Activated naive CD8-positive, alpha-beta T cell treated with anti-CD3 and anti-CD28 coated beads for 36 hours (primary cell): Measurements from ENCODE around the gene FAM81B. TPM values are rescaled to one million over a fixed set of nuclear protein-coding genes. Genes with fewer than 3 reads are reported as not detected.

Experiments used
- DNase-seq: peaks from one replicate; pipeline ENCODE4 v3.0.0; 2021
- H3K27ac Mint-ChIP-seq: one replicate; pipeline ENCODE4 v1.8.0; 2022; ENCODE audit warnings: mild to moderate bottlenecking, moderate library complexity, mixed read lengths
- H3K27me3 Mint-ChIP-seq: one replicate; pipeline ENCODE4 v1.8.0; 2022; ENCODE audit warnings: mild to moderate bottlenecking, mixed read lengths
- H3K36me3 Mint-ChIP-seq: one replicate; pipeline ENCODE4 v1.8.0; 2021; ENCODE audit warnings: mild to moderate bottlenecking, mixed read lengths
- H3K4me1 Mint-ChIP-seq: one replicate; pipeline ENCODE4 v1.8.0; 2021; ENCODE audit warnings: mixed read lengths
- H3K4me3 Mint-ChIP-seq: one replicate; pipeline ENCODE4 v1.8.0; 2022; ENCODE audit warnings: mild to moderate bottlenecking, moderate library complexity, mixed read lengths
- H3K9me3 Mint-ChIP-seq: one replicate; pipeline ENCODE4 v1.8.0; 2022; ENCODE audit warnings: mixed read lengths
- total RNA-seq, 2 experiments: library from RNA; stranded (reverse); gene quantifications; one replicate each; pipeline ENCODE4 v1.2.3, GENCODE V29; 2021

Gene FAM81B
- total RNA-seq, 2 experiments from 2014 or later: not detected

GRCh38 chr5:95426227-95426626 is 35.1 kb downstream of the FAM81B start:
- Mint-ChIP-seq H3K27ac (no peak overlapping the region), H3K27me3 (no peaks in the 10 kb centered on the region), H3K9me3 (no peaks in the 10 kb centered on the region), H3K4me1 (no peaks in the 10 kb centered on the region), H3K4me3 (no peak overlapping the region), H3K36me3 (no peaks in the 10 kb centered on the region)
- no peak for DNase-seq

- Mint-ChIP-seq H3K27me3 (no peaks in the 10 kb centered on the region), H3K27ac (no peak overlapping the region), H3K9me3 (peaks cover 7% of the 10 kb centered on the region), H3K4me1 (no peaks in the 10 kb centered on the region), H3K36me3 (no peaks in the 10 kb centered on the region), H3K4me3 (no peak overlapping the region)
- no peak for DNase-seq
Measured at GRCh38 chr5:95432779-95433178, 41.6 kb downstream of the FAM81B start.

- peaks cover 8% of the 10 kb centered on the region for H3K27me3 Mint-ChIP-seq
- H3K4me1 Mint-ChIP-seq: no peaks in the 10 kb centered on the region
- H3K4me3 Mint-ChIP-seq: no peak overlapping the region
- peaks cover 2% of the 10 kb centered on the region for H3K36me3 Mint-ChIP-seq
- H3K27ac Mint-ChIP-seq: no peak overlapping the region
- H3K9me3 Mint-ChIP-seq: no peaks in the 10 kb centered on the region
- DNase-seq: no peak
Measured at GRCh38 chr5:95439801-95440493, 48.8 kb downstream of the FAM81B start.

DNA sequence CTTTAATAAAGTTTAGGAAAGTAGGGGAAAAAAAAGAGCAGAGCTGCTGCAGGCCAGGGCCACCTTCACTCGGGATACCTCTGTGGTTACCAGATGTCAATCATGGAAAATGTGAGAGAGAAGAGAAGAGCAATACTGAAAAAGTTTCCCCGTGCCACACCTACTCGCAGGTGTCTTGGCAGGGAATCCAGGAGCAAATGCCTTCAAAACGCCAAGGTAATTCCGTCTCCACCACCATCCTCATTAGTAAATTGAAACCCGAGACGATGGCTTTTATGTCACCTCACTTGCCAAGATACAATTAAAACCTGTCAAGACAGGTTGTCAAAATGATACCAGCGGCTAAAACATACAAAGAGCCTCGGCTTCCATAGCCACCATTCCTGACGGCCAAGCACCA is 49.7 kb downstream of the FAM81B start:
- Mint-ChIP-seq H3K9me3 (no peaks in the 10 kb centered on the region), H3K4me3 (no peak overlapping the region), H3K4me1 (no peaks in the 10 kb centered on the region), H3K27ac (no peak overlapping the region), H3K27me3 (peaks cover 12% of the 10 kb centered on the region), H3K36me3 (peaks cover 2% of the 10 kb centered on the region)
- no peak for DNase-seq

GRCh38 chr5:95441636-95442035 is 50.5 kb downstream of the FAM81B start:
- DNase-seq: no peak
- H3K9me3 Mint-ChIP-seq: no peaks in the 10 kb centered on the region
- peaks cover 12% of the 10 kb centered on the region for H3K27me3 Mint-ChIP-seq
- H3K36me3 Mint-ChIP-seq: peaks cover 2% of the 10 kb centered on the region
- H3K27ac Mint-ChIP-seq: no peak overlapping the region
- no peaks in the 10 kb centered on the region for H3K4me1 Mint-ChIP-seq
- H3K4me3 Mint-ChIP-seq: no peak overlapping the region

GRCh38 chr5:95445442-95445841 is 54.3 kb downstream of the FAM81B start:
- no peaks in the 10 kb centered on the region for H3K9me3 Mint-ChIP-seq
- no peaks in the 10 kb centered on the region for H3K4me1 Mint-ChIP-seq
- H3K4me3 Mint-ChIP-seq: no peak overlapping the region
- H3K27ac Mint-ChIP-seq: no peak overlapping the region
- peaks cover 12% of the 10 kb centered on the region for H3K27me3 Mint-ChIP-seq
- no peak for DNase-seq
- H3K36me3 Mint-ChIP-seq: peaks cover 2% of the 10 kb centered on the region

DNA sequence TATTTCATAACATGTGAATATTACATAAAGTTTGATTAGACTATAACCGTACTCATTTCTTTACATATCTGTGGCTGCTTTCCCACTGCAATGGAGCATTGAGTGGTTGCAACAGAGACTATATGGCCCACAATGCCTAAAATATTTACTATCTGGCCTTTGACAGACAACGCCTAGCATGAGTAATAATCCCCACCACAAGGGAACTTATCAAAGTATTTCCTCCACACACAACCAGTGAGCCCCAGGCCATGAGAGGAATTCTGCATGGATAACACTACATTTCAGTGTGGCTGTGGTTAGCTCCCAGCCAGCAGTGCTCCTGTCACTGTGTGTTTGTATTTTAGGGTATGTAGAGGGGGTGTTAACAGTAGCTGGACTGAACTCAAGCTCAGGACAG is 54.8 kb downstream of the FAM81B start:
- Mint-ChIP-seq H3K9me3 (no peaks in the 10 kb centered on the region), H3K27me3 (peaks cover 11% of the 10 kb centered on the region), H3K4me1 (no peaks in the 10 kb centered on the region), H3K27ac (no peak overlapping the region), H3K36me3 (peaks cover 2% of the 10 kb centered on the region), H3K4me3 (no peak overlapping the region)
- no peak for DNase-seq

DNA sequence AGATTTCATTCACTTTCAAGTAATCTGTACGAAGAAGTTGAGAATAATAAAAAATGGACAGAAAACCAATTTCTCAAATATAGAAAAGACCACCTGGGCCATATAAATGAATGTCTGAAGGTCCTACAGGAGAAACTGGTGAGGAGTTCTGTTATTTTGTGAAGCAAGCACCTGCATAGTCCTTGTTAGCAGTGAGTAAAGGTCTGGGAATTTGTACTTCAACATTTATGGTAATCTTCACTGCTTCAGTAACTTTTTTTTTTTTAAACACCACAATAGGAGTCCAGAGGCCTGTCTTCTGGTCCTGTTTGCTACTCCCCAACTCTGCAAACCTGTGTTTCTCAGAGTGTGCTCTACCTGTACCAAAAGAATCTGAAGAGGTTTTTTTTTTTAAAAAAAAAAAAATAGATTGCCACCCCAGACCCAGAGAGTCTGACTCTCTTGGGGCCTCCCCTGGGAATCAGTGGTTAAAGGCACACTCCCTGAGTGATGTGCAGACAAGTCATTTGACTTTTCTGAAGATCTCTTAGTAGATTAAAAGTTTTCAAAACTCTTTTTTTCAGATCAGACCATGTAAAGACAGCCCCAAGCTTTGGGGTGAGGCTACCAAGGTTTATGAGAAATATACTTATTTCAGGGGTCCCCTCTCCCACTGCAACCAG is 55.5 kb downstream of the FAM81B start:
- no peak overlapping the region for H3K4me3 Mint-ChIP-seq
- H3K27me3 Mint-ChIP-seq: peaks cover 4% of the 10 kb centered on the region
- no peak for DNase-seq
- H3K4me1 Mint-ChIP-seq: no peaks in the 10 kb centered on the region
- no peak overlapping the region for H3K27ac Mint-ChIP-seq
- peaks cover 2% of the 10 kb centered on the region for H3K36me3 Mint-ChIP-seq
- no peaks in the 10 kb centered on the region for H3K9me3 Mint-ChIP-seq

DNA sequence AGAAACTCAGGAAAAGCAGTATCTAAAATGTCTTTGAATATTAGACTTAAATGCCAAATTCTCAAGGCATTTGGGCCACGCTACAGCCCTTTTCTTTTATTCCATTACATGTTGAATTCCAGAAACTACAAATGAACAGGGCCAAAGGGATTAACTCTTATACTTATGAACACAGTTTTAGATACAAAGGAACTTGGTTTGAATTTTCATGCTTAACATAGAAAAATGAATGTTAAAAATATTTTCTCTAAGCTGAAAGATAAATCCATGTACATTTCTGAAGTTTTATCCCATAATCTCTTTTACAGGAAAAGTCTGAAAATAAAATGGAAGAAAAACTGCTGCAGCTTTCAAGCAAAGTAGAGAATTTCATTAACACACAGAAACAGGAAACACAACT is 56.8 kb downstream of the FAM81B start:
- Mint-ChIP-seq H3K27me3 (peaks cover 4% of the 10 kb centered on the region), H3K36me3 (peaks cover 2% of the 10 kb centered on the region), H3K9me3 (no peaks in the 10 kb centered on the region), H3K4me3 (no peak overlapping the region), H3K27ac (no peak overlapping the region), H3K4me1 (no peaks in the 10 kb centered on the region)
- no peak for DNase-seq

DNA sequence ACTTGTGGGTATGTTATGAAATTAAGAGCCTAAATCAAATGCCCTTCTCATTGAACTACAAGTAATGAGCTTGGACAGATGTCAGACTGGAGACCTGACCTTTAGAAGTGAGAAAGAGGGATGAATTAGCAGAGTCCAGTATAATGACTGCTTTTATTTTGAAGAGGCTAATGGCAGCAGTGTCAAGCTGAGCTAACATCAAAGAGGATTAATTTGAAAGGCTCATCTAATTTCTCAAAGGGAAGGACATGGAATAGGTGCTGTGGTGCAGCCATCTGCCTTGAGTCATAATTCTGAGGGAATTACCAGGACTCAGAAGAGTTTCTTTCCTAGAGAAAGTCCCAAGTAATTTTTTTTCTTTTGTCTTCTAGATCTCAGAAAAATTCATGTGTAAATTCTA is 57.6 kb downstream of the FAM81B start:
- no peak for DNase-seq
- H3K27ac Mint-ChIP-seq: no peak overlapping the region
- H3K9me3 Mint-ChIP-seq: no peaks in the 10 kb centered on the region
- H3K4me3 Mint-ChIP-seq: no peak overlapping the region
- H3K27me3 Mint-ChIP-seq: peaks cover 4% of the 10 kb centered on the region
- no peaks in the 10 kb centered on the region for H3K4me1 Mint-ChIP-seq
- H3K36me3 Mint-ChIP-seq: peaks cover 2% of the 10 kb centered on the region

- Mint-ChIP-seq H3K27ac (no peak overlapping the region), H3K36me3 (no peaks in the 10 kb centered on the region)
Measured at GRCh38 chr5:95449460-95449859, 58.3 kb downstream of the FAM81B start.

DNA sequence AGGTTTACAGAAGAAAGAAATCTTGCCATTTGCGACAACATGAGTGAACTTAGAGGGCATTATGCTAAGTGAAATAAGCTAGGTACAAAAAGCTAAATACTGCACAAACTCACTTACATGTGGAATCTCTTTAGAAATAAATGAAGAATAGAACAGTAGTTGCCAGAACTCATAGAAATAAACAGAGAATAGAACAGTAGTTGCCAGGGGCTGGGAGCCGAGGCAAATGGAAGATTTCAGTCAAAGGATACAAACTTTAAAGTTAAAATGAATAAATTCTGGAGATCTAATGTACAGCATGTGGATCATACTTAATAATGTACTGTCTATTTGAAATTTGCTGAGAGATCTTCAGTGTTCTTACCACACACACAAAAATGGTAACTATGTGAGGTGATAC is 63.4 kb downstream of the FAM81B start:
- Mint-ChIP-seq H3K9me3 (no peaks in the 10 kb centered on the region), H3K27me3 (no peaks in the 10 kb centered on the region), H3K4me3 (no peak overlapping the region), H3K36me3 (peaks cover under 1% of the 10 kb centered on the region), H3K27ac (no peak overlapping the region), H3K4me1 (no peaks in the 10 kb centered on the region)
- no peak for DNase-seq

More at GRCh38 chr5:95449460-95449859, 58.3 kb downstream of the FAM81B start:
- no peak for DNase-seq
- H3K4me3 Mint-ChIP-seq: no peak overlapping the region
- peaks cover 4% of the 10 kb centered on the region for H3K27me3 Mint-ChIP-seq
- H3K9me3 Mint-ChIP-seq: no peaks in the 10 kb centered on the region
- H3K4me1 Mint-ChIP-seq: no peaks in the 10 kb centered on the region

DNA sequence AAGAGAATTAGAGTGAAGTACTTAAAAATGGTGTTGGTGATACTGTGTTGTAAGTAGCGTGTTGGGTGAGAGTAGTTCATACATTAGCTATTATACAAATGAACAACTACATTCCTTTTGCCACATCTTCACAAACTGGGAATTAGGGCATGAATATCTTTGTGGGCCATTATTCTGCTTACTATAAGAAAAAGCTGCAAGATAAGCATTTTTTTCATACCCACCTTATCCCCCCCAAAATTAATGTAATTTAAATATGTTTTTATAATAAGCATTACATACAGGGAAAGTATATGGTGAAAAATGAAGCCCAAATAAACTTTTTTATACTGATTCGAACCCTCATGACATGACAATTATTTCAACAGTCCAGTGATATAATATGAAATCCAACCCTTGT is 69.5 kb downstream of the FAM81B start:
- Mint-ChIP-seq H3K36me3 (peaks cover 19% of the 10 kb centered on the region), H3K27ac (no peak overlapping the region), H3K27me3 (no peaks in the 10 kb centered on the region), H3K4me3 (no peak overlapping the region), H3K4me1 (no peaks in the 10 kb centered on the region), H3K9me3 (no peaks in the 10 kb centered on the region)
- DNase-seq: no peak

GRCh38 chr5:95471487-95471886 is 80.3 kb downstream of the FAM81B start:
- Mint-ChIP-seq H3K27ac (no peak overlapping the region), H3K4me3 (no peak overlapping the region), H3K36me3 (peaks cover 28% of the 10 kb centered on the region), H3K27me3 (no peaks in the 10 kb centered on the region), H3K9me3 (no peaks in the 10 kb centered on the region), H3K4me1 (no peaks in the 10 kb centered on the region)
- no peak for DNase-seq

- Mint-ChIP-seq H3K27ac (no peak overlapping the region), H3K4me3 (no peak overlapping the region), H3K27me3 (no peaks in the 10 kb centered on the region), H3K36me3 (peaks cover 31% of the 10 kb centered on the region), H3K9me3 (no peaks in the 10 kb centered on the region), H3K4me1 (no peaks in the 10 kb centered on the region)
- no peak for DNase-seq
Measured at GRCh38 chr5:95471942-95472341, 80.8 kb downstream of the FAM81B start.

DNA sequence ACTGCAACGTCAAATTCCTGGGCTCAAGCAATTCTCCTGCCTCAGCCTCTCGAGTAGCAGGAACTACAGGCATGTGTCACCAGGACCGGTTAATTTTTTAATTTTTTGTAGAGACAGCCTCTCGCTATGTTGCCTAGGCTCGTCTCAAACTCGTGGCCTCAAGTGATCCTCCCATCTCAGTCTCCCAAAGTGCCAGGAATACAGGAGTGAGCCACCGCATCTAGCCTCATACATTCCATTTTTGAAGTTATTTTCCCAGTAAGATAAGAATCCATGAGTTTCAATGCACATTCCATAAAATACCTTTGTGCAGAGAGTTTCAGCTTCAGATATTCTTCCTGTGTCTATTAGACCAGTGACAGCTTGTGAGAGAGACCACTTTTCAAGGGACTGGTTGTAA is 93.3 kb downstream of the FAM81B start:
- no peak for DNase-seq
- Mint-ChIP-seq H3K4me1 (peaks cover 2% of the 10 kb centered on the region), H3K27me3 (no peaks in the 10 kb centered on the region), H3K4me3 (no peak overlapping the region), H3K36me3 (peaks cover 67% of the 10 kb centered on the region), H3K9me3 (peaks cover 23% of the 10 kb centered on the region), H3K27ac (no peak overlapping the region)
